Vagina (tissue), 2 donors: ENCODE results near the gene STXBP1.

ENCODE experiments used
- POLR2A ChIP-seq, 2 donors: fragments of 450-650 bp; IDR thresholded peaks; one replicate each; pipeline ENCODE4 v1.6.1; 2017; ENCODE audit warnings: antibody characterized with exemption in 2 of 2, mild to moderate bottlenecking in 2 of 2, moderate library complexity in 2 of 2
- POLR2AphosphoS5 ChIP-seq, 2 donors: sonication (generic); formaldehyde crosslinking; IDR thresholded peaks; one replicate each; pipeline ENCODE4 v1.9.0; 2017; ENCODE audit warnings: antibody characterized with exemption in 2 of 2, mild to moderate bottlenecking in 2 of 2, low read depth in 1 of 2; ENCODE audit not compliant: insufficient read depth in 1 of 2
- TF ChIP-seq, protein P1 (sequence below), 3 experiments: fragments of 450-650 bp in 2 of 3; fragments of 200-600 bp in 1 of 3; sonication (generic) in 1 of 3; IDR thresholded peaks; one replicate each; pipeline ENCODE4 v1.5.1; 2017 to 2019; ENCODE audit warnings: antibody characterized with exemption in 3 of 3, mild to moderate bottlenecking in 2 of 3, moderate library complexity in 2 of 3

DNA sequence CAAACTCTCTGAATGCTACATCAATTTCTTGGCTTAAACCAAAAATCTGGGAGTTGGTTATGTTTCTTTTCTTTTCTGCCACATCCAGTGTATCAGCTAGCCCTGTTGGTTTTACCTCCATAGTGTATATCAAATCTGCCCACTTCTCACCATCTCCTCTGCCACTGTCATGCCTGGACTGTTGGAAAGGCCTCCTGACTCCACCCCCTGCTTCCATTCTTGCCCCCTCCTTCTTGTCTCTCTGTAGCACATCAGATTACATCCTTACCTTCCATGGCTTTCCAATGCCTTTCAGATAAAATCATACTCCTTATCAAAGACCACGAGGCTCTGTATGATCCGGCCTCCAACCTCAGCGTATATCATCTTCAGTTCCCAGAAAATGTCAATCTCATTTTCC, 35.4 kb downstream of the STXBP1 start:
- TF ChIP-seq, protein P1, sequence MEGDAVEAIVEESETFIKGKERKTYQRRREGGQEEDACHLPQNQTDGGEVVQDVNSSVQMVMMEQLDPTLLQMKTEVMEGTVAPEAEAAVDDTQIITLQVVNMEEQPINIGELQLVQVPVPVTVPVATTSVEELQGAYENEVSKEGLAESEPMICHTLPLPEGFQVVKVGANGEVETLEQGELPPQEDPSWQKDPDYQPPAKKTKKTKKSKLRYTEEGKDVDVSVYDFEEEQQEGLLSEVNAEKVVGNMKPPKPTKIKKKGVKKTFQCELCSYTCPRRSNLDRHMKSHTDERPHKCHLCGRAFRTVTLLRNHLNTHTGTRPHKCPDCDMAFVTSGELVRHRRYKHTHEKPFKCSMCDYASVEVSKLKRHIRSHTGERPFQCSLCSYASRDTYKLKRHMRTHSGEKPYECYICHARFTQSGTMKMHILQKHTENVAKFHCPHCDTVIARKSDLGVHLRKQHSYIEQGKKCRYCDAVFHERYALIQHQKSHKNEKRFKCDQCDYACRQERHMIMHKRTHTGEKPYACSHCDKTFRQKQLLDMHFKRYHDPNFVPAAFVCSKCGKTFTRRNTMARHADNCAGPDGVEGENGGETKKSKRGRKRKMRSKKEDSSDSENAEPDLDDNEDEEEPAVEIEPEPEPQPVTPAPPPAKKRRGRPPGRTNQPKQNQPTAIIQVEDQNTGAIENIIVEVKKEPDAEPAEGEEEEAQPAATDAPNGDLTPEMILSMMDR (IDR thresholded peaks at IDR 0.05), result no peak
- no peak for TF ChIP-seq POLR2A (IDR thresholded peaks at IDR 0.05)
- no peak for TF ChIP-seq POLR2AphosphoS5 (IDR thresholded peaks at IDR 0.05; ENCODE audit: insufficient read depth in 1 of 2, low read depth in 1 of 2)
